ENCODE measurements around the gene AGBL4.

AGBL4 gene

GRCh38 chr1:48500541-48501450 is 1523.0 kb downstream of the AGBL4 start:
- DNase-seq = no peak

GRCh38 chr1:48499211-48499735 is 1524.5 kb downstream of the AGBL4 start:
- DNase-seq = no peak

DNA sequence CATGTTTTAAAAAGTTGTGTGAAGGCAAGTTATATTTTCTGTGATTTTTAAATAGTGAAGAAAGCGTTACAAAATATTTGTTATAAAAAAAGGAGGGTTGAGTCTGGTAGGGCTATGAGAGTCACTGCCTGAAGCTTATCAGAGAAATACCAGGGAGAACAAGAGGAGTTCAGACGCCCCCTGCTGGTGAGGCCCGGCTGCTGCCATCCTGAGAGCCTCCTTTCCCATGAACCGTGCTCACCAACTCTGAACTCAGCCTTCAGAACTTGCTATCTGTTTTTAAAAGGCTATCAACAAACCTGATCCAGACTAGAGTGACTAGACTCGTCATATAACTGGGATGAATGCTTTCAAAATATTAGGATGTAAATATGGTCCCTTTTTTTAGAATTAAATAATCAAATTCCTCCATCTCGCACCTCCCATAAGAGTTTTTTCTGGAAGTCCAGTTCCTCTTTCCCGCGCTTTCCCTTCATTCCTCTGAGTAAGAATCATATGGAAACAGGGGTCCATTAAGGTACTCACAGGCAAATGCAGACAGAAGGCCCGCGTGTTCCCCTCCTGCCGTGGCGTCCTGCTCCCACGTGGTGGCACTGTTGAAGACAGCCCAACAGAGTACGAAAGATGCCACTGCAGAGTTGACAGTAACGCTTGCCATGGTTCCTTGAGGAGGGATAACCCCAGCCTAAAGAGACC is 1525.5 kb downstream of the AGBL4 start:
- DNase-seq = peak; percentile 77

- DNase-seq = no peak
Measured at GRCh38 chr1:48495911-48496310, 1527.8 kb downstream of the AGBL4 start.

DNA sequence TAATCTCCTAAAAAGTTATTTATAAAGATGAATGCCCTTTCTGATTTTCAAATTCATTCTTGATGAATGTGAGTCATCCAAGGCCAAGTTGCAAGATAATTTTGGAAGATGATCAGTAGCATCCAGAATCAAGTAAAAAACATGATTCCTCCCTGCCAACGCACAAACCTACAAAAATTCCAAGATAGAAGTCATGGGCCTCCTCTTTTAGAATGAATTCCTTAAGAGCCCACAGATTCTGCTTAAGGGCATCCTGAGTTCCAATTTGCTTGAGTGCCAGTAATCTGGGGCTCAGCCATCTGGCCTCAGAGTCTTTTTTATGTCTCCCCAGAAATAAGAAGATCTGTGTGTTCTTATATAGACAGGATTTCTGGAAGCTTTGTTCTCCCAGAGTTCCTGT is 1528.6 kb downstream of the AGBL4 start:
- DNase-seq = no peak

- DNase-seq = peak; percentile 45
Measured at GRCh38 chr1:48493970-48494769, 1529.6 kb downstream of the AGBL4 start.

- DNase-seq = no peak
Measured at GRCh38 chr1:48493041-48493440, 1530.7 kb downstream of the AGBL4 start.

GRCh38 chr1:48492392-48492791 is 1531.4 kb downstream of the AGBL4 start:
- DNase-seq = peak; percentile 41

GRCh38 chr1:48488721-48489120 is 1535.0 kb downstream of the AGBL4 start:
- DNase-seq = no peak

All from NCI-H69 (cell line).